ENCODE results near the gene SLC4A7. TPM values are rescaled to one million over a fixed set of nuclear protein-coding genes. Genes with fewer than 3 reads are reported as not detected.

SLC4A7 gene
- total and polyA plus RNA-seq, 9 of the 15 experiments (the other 6 are each of a cell fraction or from before 2014, with no cell fraction given), result 1.7 to 13.6 (median 8.0) TPM

- WGBS (ENCODE audit: insufficient coverage, low coverage, missing lambda C conversion rate), result 0% methylated on average over 2 of the region's 2 CpGs
- ChIA-PET CTCF (ENCODE audit: low intra/inter-chr PET ratio) (no interaction called here), POLR2A (interaction anchor here (0.6 kb wide), 1 partner anchor 174 kb away, joined by 3 read pairs; no protein-coding TSS in a partner anchor)
- no peak for TF ChIP-seq MEIS2 (IDR thresholded peaks at IDR 0.05; ENCODE audit: partially characterized antibody)
- TF ChIP-seq RBFOX2 (IDR thresholded peaks at IDR 0.05; ENCODE audit: low read depth, low read length), result no peak
- no peak for TF ChIP-seq GTF2B (IDR thresholded peaks at IDR 0.05; ENCODE audit: extremely low read depth, insufficient read length)
- TF ChIP-seq ZEB2 (IDR thresholded peaks at IDR 0.05), result no peak
- TF ChIP-seq FOSL1 (tag; conservative IDR thresholded peaks at IDR 0.05), result no peak
- TF ChIP-seq YBX1 (IDR thresholded peaks at IDR 0.05), result no peak
- Histone ChIP-seq H3K9me3 (replicated peaks; ENCODE audit: control insufficient read depth, insufficient read depth, low read depth, low read length) (no peaks in the 10 kb centered on the region), H4K20me1 (replicated peaks; ENCODE audit: control insufficient read depth, insufficient read depth, low read length) (no peaks in the 10 kb centered on the region), H3K27ac (ENCODE audit: extremely low read depth, low read depth, low read length) (no peak overlapping the region), H2AFZ (ENCODE audit: low read depth, low read length) (no peak overlapping the region), H3K4me3 (no peak overlapping the region), H3K36me3 (ENCODE audit: control insufficient read depth, insufficient read depth, low read length) (no peaks in the 10 kb centered on the region), H3K9ac (ENCODE audit: insufficient read depth in 1 of 2, low read depth in 2 of 2, low read length in 2 of 2) (no peak overlapping the region), H3K4me2 (ENCODE audit: insufficient read depth, low read length) (no peak overlapping the region), H3K79me2 (ENCODE audit: control insufficient read depth, insufficient read depth, low read length) (no peaks in the 10 kb centered on the region), H3K27me3 (ENCODE audit: control insufficient read depth in 2 of 2, insufficient read depth in 2 of 2, low read length in 2 of 2) (no peaks in the 10 kb centered on the region), H3K4me1 (replicated peaks in 1 of 2; ENCODE audit: control insufficient read depth in 2 of 2, insufficient read depth in 2 of 2, low read length in 2 of 2) (no peaks in the 10 kb centered on the region), H3K9me1 (ENCODE audit: control insufficient read depth, insufficient read depth, low read length) (no peaks in the 10 kb centered on the region)
- intact Hi-C loops (cut with micrococcal nuclease) (no loop called here), in situ Hi-C loops (cut with MboI) (no loop called here)
- DNase-seq (ENCODE audit: extremely low read depth in 1 of 4, low spot score in 3 of 4) (no peak), ATAC-seq (no peak), FAIRE-seq (no peak)
- no TSS peak for BruUV-seq (replicated peaks)
These were observed 24.2 kb upstream of the SLC4A7 start for GRCh38 chr3:27508424-27508823.
